Stimulated activated naive CD4-positive, alpha-beta T cell treated with Interleukin-2 at 50 U/mL for 16 hours (primary cell): ENCODE data around the gene PDE2A.

ENCODE experiments used
- DNase-seq: peaks from one replicate; lab custom pipeline; 2025; lab: John Stamatoyannopoulos, UW

The PDE2A gene

DNA sequence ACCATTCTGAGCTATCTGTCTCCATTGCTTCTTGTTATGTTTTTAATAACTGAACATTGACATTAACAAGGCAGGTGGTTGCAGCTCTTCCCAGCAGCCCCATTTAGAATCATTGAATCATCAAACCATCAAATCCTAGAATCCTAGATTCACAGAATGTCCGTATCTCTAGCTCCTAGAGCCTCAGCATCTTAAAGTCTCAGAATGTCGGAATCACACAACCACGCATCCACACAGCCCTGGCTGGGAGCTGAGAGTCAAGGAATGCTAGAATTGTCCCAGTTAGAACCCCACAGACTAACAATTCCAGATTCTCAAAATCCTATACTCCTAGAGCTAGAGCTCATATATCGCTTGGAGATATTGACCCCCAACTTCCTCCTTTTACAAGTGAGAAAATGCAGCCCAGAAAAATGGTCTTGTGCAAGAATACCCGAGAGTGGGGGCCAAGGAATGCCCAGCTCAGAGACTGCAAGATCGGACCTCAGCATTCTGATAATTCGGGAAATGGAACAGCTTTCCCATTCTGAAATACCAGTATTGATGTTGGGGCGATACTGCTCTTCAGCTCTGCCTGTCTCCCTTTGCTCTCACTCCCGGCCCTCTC, 38.8 kb downstream of the PDE2A start:
- no peak for DNase-seq

DNA sequence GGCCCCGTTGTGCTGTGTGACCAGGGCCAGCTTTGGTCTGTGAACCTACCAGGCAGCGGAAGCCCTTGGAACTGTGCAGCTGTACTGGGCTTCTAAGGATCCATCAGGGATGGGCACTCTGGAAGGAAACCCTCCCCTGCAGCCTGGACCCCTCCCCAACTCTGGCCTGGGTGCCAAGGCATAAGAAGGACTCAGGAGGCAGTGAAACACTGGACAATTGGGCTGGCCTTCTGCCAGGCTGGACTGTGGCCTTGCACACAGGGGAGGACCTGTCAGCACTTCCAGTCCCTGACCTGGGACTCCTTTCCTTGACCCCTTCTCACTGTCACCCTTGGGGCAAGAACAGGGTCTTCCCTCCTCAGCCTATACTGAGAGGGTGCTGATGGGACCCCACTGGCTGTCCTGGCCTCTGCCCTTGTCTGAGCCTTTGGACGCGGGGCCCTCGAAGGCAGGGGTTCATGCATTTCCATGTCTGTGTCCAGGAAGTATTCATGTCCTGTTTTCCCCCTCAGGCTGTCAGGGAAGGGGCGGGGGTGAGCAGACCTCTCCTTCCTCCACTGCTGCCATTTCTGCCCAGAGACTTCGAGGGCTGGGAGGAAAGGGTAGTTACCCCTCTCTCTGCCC, 39.6 kb downstream of the PDE2A start:
- no peak for DNase-seq

DNA sequence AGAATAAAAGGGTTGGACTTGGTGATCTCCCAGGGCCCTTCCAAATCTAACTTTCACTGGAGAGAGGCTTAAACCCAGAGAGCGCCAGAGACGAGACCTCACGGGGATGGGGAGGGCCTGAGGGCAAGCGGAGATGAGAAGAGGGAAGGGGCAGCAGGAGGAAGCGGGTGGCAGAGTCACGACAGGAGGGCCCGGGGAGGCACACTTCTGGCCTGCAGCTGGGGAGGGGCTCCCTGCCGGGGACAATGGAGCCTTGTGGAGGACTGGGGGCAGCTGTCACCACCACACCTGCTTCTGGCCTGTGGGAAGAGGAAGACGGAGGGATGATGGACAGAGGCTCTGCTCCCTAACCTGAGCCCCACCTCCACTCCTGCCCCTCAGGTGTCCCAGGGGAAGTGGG, 40.2 kb downstream of the PDE2A start:
- no peak for DNase-seq

DNA sequence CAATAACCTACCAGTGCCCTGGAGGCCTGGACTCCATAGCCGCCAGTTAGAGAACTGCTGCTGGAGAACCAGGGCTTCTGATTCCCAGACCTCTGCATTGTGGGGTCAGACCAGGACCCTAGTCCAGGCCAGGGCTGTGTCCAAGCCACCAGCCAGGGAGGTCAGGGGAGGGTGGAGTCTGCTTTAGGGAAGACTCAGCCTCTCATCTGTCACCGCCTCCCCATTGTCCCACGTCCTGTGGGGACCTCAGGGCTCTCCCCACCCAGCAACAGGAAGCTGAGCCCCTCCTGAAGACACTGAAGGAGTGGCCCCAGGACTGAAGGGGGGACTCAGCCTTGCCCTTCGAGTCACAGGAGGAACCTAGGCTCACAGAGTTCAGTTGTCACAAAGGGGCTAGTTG, 41.2 kb downstream of the PDE2A start:
- no peak for DNase-seq

DNA sequence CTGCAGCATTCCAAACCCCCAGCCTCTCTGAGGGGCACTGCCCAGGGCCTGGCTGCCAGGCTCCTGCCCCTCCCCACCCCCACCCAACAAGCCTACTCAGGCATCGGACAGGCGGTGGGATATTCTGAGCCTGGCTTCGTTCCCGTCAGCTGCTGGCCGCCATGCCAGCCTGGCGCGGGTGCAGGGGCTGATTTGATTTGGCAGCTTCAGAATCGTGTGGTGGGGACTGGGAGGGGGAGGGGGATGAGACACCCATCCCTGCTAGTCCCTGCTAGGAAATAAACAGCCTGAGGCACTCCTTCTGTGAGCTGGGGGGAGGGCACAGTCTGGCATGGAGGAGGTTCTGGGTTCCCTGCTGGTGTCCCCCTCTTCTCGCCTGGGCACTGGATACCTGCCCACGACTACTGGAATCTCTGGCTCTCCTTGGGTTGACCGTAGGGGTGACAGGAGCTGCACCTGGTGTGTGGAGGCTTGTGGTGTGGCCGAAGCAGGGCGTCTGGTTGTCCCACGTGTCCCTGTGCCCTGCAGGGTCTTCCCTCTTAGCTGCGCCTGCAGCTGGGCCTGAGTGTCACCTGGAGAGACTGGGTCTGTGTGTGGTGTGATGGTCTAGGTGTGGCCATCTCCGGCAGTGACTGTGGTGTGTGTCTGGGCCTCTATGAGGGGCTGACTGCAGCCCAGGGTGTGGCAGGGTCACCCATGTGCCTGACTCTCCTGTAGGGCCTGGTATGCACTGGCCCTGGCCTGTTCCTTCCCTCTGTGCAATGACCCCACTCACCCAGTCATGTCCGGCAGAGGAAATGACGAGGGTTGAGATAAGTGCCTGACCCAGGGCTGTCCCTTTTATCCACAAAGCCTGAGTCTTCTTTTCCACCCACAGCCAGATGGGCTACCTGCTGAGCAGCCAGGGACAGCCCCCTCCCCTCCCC, 42.2 kb downstream of the PDE2A start:
- no peak for DNase-seq

DNA sequence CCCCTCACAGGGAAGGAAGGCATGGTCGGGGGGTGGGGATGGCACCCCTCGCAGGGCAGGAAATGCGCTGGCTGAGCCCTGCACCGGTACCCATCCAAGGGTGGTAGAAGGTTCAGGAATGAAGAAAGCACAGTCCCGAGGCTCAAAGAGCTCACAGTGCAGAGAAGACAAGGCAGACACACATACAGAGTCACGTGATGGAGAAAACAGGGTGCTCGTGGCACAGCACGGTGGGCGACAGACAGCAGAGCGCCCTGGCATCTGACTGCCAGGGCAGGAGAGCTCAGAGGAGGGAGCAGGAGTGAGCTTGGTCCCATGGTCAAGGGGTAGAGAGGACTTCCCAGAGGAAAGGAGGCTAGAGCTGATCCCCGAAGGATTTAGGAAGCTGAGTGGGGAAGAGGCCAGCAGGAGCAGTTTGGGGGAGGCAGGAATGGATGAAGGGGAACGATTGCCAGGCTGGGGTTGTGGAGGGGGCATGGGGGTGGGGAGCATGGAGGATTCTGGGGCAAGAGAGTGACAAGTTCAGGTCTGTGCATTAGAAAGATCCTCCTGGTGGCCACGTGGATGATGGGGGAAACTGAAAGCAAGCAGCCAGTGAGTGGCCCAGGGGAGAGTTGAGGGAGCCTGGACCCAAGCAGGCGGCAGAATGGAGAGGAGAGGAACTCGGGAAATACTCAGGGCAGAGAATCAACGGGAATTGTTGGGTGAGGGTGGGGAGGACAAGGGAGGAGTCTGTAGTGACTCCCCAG, 43.9 kb downstream of the PDE2A start:
- no peak for DNase-seq

DNA sequence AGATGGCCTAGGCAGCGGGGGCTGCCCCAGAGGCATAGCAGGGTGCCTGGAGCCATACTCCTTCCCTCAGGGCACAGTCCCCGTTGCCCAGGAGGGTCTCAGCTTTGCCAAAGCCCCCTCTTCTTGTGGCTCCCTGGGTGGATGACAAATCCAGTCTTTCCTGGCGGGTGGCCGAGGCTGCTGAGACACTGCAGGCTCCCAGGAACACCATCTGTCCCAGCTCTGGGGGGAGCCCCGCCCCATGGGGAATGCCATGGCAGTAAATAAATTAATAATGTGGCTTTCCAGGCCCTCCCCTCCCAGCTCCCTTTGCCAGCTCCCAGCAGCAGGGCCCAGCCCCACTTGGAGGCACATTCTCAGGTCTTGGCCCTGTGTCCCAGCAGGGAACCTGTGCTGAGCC, 45.0 kb downstream of the PDE2A start:
- DNase-seq: no peak

DNA sequence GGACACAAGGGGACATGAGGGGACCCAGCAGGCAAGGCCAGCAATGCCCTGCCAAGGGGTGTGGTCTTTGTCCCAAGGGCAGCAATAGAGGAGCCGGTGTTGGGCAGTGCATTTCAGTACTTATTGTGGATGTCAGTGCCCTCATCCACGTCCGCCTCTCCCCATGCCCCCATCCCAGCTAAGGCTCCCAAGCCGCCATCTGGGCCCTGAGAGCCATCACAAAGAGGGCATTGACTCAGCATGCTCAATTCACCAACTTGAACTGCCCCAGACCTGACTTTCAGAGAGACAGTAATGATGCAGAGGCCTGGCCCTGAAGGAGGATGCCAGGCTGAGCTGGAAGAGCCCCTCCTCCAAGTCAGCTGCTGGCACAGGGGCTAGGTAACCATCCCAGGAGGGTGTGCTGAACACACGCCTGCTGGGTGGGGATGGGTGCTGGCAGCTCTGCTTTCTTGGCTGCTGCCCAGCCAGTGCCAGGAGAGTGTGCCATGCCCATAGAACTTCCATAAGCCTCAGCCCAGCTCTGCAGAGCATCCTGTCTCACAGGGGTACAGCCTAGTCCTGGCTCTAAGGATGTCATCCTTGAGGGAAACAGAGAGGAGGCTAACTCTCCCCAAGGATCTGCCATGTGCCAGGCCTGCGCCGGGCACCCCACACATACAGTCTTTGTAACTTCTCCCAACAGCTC, 46.5 kb downstream of the PDE2A start:
- DNase-seq: no peak

DNA sequence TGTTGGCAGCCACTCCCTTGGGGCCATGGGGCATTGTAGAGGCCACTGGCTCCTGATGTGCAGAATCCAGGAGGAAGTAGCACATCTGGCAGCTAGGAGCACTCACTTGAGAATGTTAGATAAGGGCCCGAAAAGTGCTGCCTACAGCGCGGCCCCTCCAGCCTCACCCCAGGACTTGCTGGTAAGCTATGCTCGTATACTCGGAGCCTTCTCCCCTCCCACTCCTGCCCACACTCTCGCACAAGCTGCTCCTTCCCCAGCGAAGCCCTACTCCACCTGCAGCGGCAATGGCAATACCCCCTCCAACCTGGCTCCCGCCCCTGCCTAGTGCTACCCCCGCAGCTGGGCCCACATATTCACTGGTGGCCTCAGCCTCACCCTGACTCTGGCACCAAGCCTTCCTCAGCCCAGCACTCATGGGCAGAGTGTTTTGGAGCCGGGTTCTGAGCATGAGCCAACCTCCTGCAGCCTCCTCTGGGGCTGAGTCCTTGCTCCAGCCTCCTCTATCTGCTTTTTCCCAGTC, 47.7 kb downstream of the PDE2A start:
- DNase-seq: no peak

DNA sequence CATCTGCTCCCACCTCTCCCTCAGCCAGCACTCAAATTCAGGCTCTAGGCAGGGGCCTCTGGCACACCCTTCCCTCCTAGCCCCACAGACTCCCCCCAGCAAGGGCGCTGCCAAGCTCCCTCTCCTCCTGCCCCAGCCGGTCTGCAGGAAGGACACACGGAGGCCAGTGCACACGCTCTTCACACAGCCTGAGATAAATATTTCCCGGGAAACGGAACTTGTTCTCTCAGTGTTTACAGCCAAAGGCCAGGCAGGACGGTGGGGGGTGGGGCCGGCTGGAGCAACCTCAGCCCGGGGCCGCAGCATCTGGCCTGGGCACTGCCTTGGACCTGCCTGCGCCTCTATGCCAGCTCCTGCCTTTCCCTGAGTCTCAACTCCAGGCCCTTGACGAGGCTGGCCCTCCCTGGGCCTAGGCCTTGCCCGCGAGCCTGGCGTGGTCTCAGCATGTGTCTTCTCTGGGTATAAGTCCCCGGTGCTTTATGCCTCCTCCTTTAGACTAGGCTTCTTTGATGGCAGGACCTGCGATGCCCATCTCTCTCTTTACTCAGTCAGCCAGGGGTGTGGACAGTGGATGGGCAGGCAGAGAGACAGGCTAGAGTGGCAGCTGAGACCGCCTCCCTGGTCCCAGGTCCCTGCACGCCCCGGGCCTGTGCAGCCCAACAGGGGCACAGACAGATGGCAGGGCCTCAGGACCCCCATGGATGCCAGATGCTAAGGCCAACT, 48.4 kb downstream of the PDE2A start:
- DNase-seq: no peak

DNA sequence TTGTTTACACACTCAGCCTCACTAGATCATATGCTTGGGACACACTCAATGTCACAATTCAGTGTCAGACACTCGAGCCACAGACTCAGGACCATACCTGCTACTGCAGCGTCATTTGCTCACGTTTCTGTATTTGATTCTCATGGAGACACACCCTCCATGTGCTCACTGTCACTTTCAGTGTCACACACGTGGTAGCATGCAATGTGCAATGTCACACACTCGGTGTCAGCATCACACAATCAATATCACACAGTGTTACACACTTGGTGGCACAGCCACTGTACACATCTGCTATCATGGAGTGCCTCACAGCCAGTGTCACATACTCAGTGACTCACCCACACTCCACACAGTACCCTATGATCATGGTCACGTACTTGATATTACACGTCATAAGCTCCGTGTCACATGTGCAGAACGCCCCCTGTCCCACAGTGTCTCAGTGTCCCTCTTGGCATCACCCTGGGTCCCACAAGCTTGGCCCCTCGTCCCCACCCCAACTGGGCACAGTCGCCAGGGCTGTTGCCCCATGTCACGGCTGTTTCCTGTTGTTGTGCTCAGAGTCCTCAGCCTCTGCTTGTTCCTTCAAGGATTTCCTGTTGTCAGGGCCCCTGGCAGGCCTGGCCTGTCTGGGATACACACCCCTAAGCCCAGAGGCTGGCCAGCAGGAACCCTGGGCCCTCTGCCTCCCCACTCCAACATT, 49.6 kb downstream of the PDE2A start:
- DNase-seq: no peak

DNA sequence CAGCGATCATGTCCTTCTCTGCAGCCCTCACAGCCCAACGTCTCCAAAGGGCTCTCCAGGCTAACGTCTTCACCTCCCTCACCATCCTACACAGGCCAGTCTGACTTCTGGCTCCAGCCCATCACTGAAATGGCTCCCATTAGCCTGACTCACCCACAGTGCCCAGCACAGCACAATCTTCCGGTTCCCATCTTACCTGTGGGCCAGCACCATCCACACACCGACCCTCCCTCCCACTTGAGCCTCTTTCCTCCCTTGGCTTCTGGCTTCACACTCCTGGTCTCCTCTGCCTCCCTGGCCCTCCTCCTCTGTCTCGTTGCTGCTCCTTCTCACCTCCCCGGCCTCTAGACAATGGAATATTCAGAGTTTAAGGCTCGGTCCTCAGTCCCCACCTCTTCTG, 51.2 kb downstream of the PDE2A start:
- DNase-seq: no peak

DNA sequence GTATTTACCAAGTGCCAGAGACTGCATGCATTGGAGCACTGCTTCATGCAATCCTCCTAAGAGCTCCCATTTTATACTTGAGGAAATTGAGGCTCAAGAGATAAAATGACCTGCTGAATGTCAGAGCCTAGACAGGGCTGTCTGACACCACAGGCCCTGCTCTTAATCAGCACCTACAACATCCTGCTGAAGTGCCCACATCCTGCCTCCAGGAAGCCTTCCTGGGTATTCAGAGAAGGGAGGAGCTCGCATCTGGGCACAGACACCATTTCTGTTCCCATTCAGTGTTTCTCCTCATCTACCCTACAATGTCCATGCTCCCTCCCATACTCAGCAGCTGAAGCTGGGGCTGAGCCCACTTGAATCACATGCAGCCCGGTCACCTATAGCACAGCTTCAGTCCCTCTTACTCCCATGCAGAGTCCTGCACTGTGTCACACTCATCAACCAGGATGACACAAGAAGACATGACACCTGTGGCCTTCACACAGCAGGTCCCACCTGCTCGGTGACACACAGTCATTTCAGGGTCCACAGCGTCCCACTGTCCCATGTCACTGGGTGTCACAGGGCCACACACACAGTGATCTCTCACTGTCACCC, 53.1 kb downstream of the PDE2A start:
- DNase-seq: no peak

DNA sequence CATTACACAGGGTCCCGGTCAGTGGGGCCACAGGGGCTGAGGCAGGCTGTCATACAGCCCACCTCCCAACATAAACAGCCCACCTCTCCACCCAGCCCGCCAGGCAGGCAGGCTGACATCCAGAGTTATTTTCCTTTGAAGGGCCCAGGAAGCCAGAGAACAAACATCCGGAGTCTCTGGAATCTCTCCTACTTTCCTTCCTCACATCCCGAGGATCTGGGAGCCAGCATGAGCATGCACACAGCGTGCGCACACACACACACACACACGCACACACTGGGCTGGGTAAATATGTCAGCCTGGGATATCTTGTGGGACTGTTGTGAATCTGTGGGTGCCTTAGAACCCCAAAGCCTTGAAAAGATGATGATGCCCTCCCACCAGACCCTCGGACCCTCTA, 55.4 kb downstream of the PDE2A start:
- DNase-seq: no peak

DNA sequence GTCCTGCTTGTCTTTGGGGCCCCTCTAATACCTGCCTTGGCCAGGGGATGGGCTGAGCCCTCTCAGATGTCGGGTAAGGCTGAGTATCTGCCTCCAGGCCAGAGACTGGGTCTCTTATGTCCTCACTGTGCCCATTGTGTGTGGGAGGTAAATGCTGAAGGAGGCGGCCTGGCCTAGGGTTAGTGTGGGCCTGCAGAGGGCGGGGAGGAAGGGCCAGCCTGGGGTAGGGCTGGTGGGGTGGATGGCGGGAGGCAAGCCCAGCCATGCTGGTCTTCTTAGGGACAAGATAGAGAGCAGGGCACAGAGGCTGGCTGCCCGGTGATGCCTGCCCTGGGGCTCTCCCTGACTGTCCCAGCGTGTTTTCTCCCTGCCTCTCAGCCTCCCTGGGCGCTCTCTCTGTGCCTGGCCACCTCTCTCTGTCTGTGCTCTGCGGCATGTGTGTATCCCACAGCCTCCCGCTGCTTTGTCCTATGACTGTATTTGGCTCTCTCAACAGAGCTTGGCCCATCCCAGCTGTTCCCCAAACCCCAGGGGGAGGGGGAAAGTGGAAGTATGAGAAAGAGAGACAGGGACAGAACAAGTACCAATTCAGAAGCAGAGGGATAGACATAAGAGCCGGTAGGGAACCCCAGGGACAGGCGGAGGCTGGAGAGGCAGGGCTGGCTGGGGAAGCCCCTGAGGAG, 57.0 kb downstream of the PDE2A start:
- DNase-seq: no peak

DNA sequence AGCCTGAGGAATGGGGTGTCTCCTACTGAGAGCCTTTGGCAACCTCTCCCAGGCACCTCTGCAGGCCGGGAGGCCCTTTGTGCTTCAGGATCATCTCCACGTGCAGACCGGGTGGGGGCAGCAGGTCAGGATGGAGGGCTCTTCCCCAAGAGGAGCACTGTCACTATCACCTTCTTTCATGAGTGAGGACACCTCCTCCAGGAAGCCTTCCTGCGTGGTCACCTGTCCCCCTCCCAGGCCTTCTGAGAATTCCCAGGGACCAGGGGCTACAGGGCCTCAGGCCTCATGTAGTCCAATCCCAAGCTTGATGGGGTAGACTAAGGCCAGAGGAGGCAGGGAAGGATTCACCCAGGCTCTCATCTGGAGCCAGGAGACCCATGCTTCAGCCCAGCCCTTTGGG, 57.6 kb downstream of the PDE2A start:
- no peak for DNase-seq

DNA sequence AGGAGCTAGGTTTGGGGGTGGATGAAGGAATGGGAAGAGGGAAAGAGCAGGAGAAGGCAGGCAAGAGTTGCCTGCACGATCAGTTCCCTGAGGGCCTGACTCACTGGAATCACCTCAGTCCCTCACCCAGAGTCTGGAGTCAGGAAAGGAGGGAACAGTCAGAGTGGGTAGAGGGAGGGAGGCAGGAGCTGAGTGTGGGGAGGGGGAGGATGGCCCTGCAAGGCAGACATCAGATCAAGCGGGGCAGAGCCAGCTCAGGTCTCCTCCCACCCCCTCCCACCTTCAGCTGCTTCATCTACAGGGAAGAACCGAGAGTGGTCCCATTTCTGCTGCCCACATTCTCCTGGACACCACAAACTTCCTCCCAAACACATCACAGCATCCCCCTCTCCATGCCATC, 58.9 kb downstream of the PDE2A start:
- DNase-seq: no peak

DNA sequence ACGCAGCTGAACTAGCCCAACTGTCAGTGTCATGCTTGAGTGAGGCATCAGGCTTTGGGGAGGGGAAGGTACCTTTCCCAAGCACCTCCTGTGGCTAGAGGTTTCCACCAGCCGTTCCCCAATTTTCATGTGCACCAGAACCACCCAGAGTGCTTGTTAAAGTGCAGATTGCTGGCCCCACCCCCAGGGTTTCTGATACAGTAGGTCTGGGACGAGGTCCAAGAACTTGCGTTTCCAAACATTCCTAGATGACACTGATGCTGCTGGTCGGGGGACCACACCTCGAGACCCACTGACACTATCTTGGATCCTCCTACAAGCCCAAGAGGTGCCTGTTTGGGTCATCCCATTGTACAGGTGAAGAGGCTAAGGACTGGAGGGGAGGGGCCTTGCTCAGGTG, 59.8 kb downstream of the PDE2A start:
- DNase-seq: no peak

DNA sequence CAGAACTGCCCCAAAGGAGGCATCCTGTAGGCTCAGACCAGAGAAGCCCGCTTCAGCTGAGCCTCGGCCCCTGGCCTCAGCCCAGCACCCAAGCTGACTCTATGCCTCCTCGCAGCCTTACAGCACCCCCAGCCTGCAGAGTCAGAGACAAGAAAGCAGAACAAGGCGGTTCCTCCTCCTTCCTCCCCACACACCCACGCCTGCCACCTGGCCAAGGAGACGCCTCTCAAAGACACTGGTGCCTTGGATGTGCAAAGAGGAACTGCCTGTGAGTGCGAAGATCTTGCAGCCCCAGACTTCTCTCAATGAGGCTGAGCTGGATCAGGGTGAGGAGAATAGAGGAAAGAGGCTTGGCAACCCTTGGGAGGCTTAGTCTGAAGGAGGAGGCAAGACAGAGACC, 60.2 kb downstream of the PDE2A start:
- DNase-seq: no peak
